GM12878 (cell line): Measurements from ENCODE around the gene SLCO2B1. TPM values are rescaled to one million over a fixed set of nuclear protein-coding genes. Genes with fewer than 3 reads are reported as not detected.

Experiments
- ATAC-seq: fragments of 200-7000 bp; cut with Tn5 transposase; 3 replicates; pipeline ENCODE4 v1.9.1; 2020; ENCODE audit warnings: mild to moderate bottlenecking, moderate library complexity
- BruUV-seq: library from RNA; stranded (reverse); fragments of 400-500 nt; replicated peaks from 2 replicates; lab custom pipeline; 2021; lab: Mats Ljungman, UMichigan
- CTCF ChIA-PET: fragments of 300-600 bp; sonication (Branson Sonifier 250); formaldehyde crosslinking; extraction: SDS; loops from one replicate; lab custom pipeline; 2021; ENCODE audit warnings: inconsistent platforms; lab: Yijun Ruan, JAX
- POLR2A ChIA-PET: fragments of 350-600 bp; formaldehyde crosslinking; extraction: SDS; loops from one replicate; lab custom pipeline; 2021; ENCODE audit warnings: inconsistent platforms; lab: Charles Lee
- RAD21 ChIA-PET: fragments of 300-600 bp; sonication (Branson Sonifier 250); formaldehyde crosslinking; loops from one replicate; lab custom pipeline; 2023; ENCODE audit warnings: antibody characterized with exemption; ENCODE audit not compliant: unreplicated experiment; lab: Charles Lee
- SMC1A ChIA-PET: fragments of 300-600 bp; sonication (Branson Sonifier 250); formaldehyde crosslinking; loops from one replicate; lab custom pipeline; 2023; ENCODE audit not compliant: unreplicated experiment, uncharacterized antibody; lab: Charles Lee
- DNase-seq: peaks from one replicate; pipeline ENCODE4 v3.0.0-alpha.2; 2011; ENCODE audit warnings: low read depth, low spot score
- FAIRE-seq: peaks from 3 replicates; lab custom pipeline; 2011; peaks lifted over from hg19 to GRCh38; lab: Jason Lieb, UNC
- H2AFZ ChIP-seq: 2 replicates; pipeline ENCODE4 v1.6.0; 2011; ENCODE audit warnings: low read depth, low read length, control low read depth; ENCODE audit not compliant: control insufficient read depth
- H3K27ac ChIP-seq: 2 replicates; pipeline ENCODE4 v1.5.1; 2011; ENCODE audit warnings: control low read depth; ENCODE audit not compliant: control insufficient read depth, insufficient read depth
- H3K27me3 ChIP-seq, 2 experiments: replicated peaks in 1 of 2; 2 replicates each; pipeline versions ENCODE4 v1.6.0 to v1.6.1; 2011; ENCODE audit warnings: low read length in 1 of 2; ENCODE audit not compliant: control insufficient read depth in 2 of 2, insufficient read depth in 2 of 2
- H3K36me3 ChIP-seq, 2 experiments: 2 replicates each; pipeline ENCODE4 v1.5.1; 2011; ENCODE audit warnings: low read length in 1 of 2; ENCODE audit not compliant: control insufficient read depth in 2 of 2, insufficient read depth in 2 of 2
- H3K4me1 ChIP-seq: 2 replicates; pipeline ENCODE4 v1.6.1; 2011; ENCODE audit warnings: mild to moderate bottlenecking, low read length, moderate library complexity, mixed read lengths; ENCODE audit not compliant: control insufficient read depth, insufficient read depth
- H3K4me2 ChIP-seq: 2 replicates; pipeline ENCODE4 v1.6.0; 2011; ENCODE audit warnings: control low read depth; ENCODE audit not compliant: control insufficient read depth, insufficient read depth
- H3K4me3 ChIP-seq: fragments of 200-600 bp; sonication (generic); 2 replicates; pipeline ENCODE4 v1.5.1; 2016
- H3K79me2 ChIP-seq: 2 replicates; pipeline ENCODE4 v1.6.0; 2011; ENCODE audit warnings: low read length; ENCODE audit not compliant: control insufficient read depth, insufficient read depth
- H3K9ac ChIP-seq: 2 replicates; pipeline ENCODE4 v1.8.0; 2011; ENCODE audit warnings: low read length, control low read depth, mixed read lengths; ENCODE audit not compliant: control insufficient read depth, insufficient read depth
- H3K9me3 ChIP-seq: replicated peaks from 3 replicates; pipeline ENCODE4 v1.5.1; 2011; ENCODE audit warnings: mild to moderate bottlenecking, low read length; ENCODE audit not compliant: control insufficient read depth, insufficient read depth
- H4K20me1 ChIP-seq: 2 replicates; pipeline ENCODE4 v1.6.0; 2011; ENCODE audit not compliant: control insufficient read depth, insufficient read depth
- CREB1 ChIP-seq: IDR thresholded peaks from 2 replicates; pipeline ENCODE4 v1.6.1; 2012; ENCODE audit warnings: low read depth, mild to moderate bottlenecking, inconsistent platforms
- E2F4 ChIP-seq: IDR thresholded peaks from 2 replicates; pipeline ENCODE4 v1.6.1; 2012; ENCODE audit warnings: low read depth, low read length, improper control_type of control experiment
- EED ChIP-seq: sonication (generic); IDR thresholded peaks from 2 replicates; pipeline ENCODE4 v1.6.1; 2016; ENCODE audit warnings: antibody characterized with exemption, low read depth
- EZH2 ChIP-seq: IDR thresholded peaks from 2 replicates; pipeline ENCODE4 v1.6.1; 2012; ENCODE audit warnings: low read depth, mild to moderate bottlenecking, control low read depth, inconsistent platforms, low read length, borderline replicate concordance; ENCODE audit not compliant: control insufficient read depth
- HCFC1 ChIP-seq: fragments of 150-350 bp; IDR thresholded peaks from 2 replicates; pipeline ENCODE4 v1.6.1; 2014; ENCODE audit warnings: low read length
- HDAC2 ChIP-seq: fragments of 200-600 bp; sonication (generic); IDR thresholded peaks from 2 replicates; pipeline ENCODE4 v1.6.1; 2017
- KLF5 ChIP-seq: fragments of 450-650 bp; IDR thresholded peaks from 2 replicates; pipeline ENCODE4 v1.6.1; 2014; ENCODE audit warnings: mild to moderate bottlenecking; ENCODE audit not compliant: partially characterized antibody
- NFXL1 ChIP-seq: fragments of 450-650 bp; IDR thresholded peaks from 2 replicates; pipeline ENCODE4 v1.6.1; 2017; ENCODE audit warnings: antibody characterized with exemption, mild to moderate bottlenecking, borderline replicate concordance
- NFYA ChIP-seq: IDR thresholded peaks from 2 replicates; pipeline ENCODE4 v1.6.1; 2011; ENCODE audit warnings: low read depth, mild to moderate bottlenecking, low read length, improper control_type of control experiment, borderline replicate concordance
- YBX1 ChIP-seq: fragments of 450-650 bp; IDR thresholded peaks from 2 replicates; pipeline ENCODE4 v1.6.1; 2016; ENCODE audit warnings: antibody characterized with exemption
- ZNF384 ChIP-seq: IDR thresholded peaks from 2 replicates; pipeline ENCODE4 v1.6.1; 2012; ENCODE audit warnings: low read depth, mild to moderate bottlenecking, low read length, improper control_type of control experiment, borderline replicate concordance
- ZNF622 ChIP-seq: fragments of 450-650 bp; IDR thresholded peaks from 2 replicates; pipeline ENCODE4 v1.6.1; 2017; ENCODE audit warnings: mild to moderate bottlenecking, inconsistent platforms
- ZNF687 ChIP-seq: fragments of 450-650 bp; IDR thresholded peaks from 2 replicates; pipeline ENCODE4 v1.6.1; 2017; ENCODE audit warnings: mild to moderate bottlenecking, moderate library complexity
- WGBS: methylation state at CpG from one replicate; pipeline ENCODE4 v1.1.6; 2016; ENCODE audit warnings: low lambda C conversion rate; ENCODE audit not compliant: insufficient replicate concordance, insufficient coverage; ENCODE audit errors: missing lambda C conversion rate; 5-methylcytosine and 5-hydroxymethylcytosine counted together
- in situ Hi-C: fragments of 300-500 bp; cut with MboI; formaldehyde crosslinking; loops from 9 replicates; pipeline ENCODE4 v1.14.3; 2018; ENCODE audit warnings: mixed read lengths
- intact Hi-C: fragments of 100-400 bp; cut with micrococcal nuclease; formaldehyde crosslinking; loops from one replicate; pipeline ENCODE4 v1.14.2; 2022; ENCODE audit not compliant: unreplicated experiment
- polyA plus RNA-seq, 11 experiments: library from polyadenylated mRNA; depleted of rRNA in 4 of 11; unstranded in 6 of 11; stranded (reverse) in 5 of 11; fragments of >200 nt; fragmentation: Nextera tagmentation in 4 of 11; fragmentation: Illumina TruSeq in 1 of 11; extraction: Ambion mirVana in 4 of 11; extraction: Trizol in 1 of 11; gene quantifications; 1 replicate in 1 of 11; 2 replicates in 10 of 11; pipeline versions ENCODE4 v1.2.1 to v1.2.3, GENCODE V29; 2011 to 2016; ENCODE audit warnings: inconsistent platforms in 2 of 11, missing spikeins in 2 of 11, low read depth in 1 of 11
- total RNA-seq, 4 experiments: library from RNA; depleted of rRNA in 3 of 4; stranded (reverse); fragments of >200 nt in 3 of 4; fragmentation: Illumina TruSeq in 1 of 4; extraction: Trizol in 1 of 4; gene quantifications; 2 replicates each; pipeline versions ENCODE4 v1.2.1 to v1.2.3, GENCODE V29; 2013 to 2021

The SLCO2B1 gene
- total and polyA plus RNA-seq, 10 of the 15 experiments (the other 5 are each of a cell fraction or from before 2014, with no cell fraction given): 0.05 to 3.5 (median 0.93) TPM; not detected in 2

DNA sequence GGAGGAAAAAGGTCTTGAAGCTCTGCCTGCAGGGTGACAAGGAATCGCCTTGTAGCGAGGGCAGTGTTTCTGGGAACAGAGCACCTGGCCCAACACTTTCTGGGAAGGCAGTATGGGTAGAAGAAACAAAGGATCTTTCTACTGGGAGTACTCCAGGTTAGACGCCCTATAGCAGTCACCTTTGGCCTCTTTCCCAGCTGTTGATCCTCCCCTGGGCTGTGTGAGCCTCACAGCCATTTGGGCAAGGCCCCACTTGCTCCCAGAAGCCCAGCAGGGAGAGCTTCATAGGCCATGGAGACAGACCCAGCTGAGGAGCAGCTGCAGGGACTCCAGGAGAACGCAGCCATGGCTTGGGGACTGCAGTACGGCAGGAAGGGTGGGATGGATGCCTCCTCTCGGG lies 1.2 kb downstream of the SLCO2B1 start:
- no peak for DNase-seq
- intact Hi-C loops (no loop called here), in situ Hi-C loops (no loop called here)
- Histone ChIP-seq H3K9me3 (no peaks in the 10 kb centered on the region), H3K36me3 (no peaks in the 10 kb centered on the region), H4K20me1 (no peaks in the 10 kb centered on the region), H3K27ac (no peak overlapping the region), H3K4me2 (no peak overlapping the region), H3K4me3 (no peak overlapping the region), H3K27me3 (no peaks in the 10 kb centered on the region; a peak in 1 of 4 replicates), H3K9ac (no peak overlapping the region), H3K79me2 (no peaks in the 10 kb centered on the region), H2AFZ (no peak overlapping the region), H3K4me1 (no peaks in the 10 kb centered on the region)
- TF ChIP-seq ZNF622: no peak
- TF ChIP-seq CREB1: no peak
- TF ChIP-seq ZNF687: no peak
- no peak for TF ChIP-seq HDAC2
- no peak for TF ChIP-seq NFYA
- TF ChIP-seq HCFC1: no peak
- TF ChIP-seq EED: no peak
- TF ChIP-seq EZH2: no peak
- TF ChIP-seq YBX1: no peak
- no peak for TF ChIP-seq ZNF384
- TF ChIP-seq E2F4: no peak
- TF ChIP-seq KLF5: no peak
- no peak for TF ChIP-seq NFXL1
- FAIRE-seq: no peak
- ChIA-PET SMC1A (no interaction called here), RAD21 (no interaction called here), CTCF (interaction anchor here (3.1 kb wide), 1 partner anchor 11 kb away, joined by 18 read pairs; no protein-coding TSS in a partner anchor), POLR2A (no interaction called here)
- no peak for ATAC-seq
- 54% methylated on average over 6 of the region's 6 CpGs for WGBS
- no TSS peak for BruUV-seq
